ENCODE data around the gene BABAM2. TPM values are rescaled to one million over a fixed set of nuclear protein-coding genes. Genes with fewer than 3 reads are reported as not detected.

The BABAM2 gene
- total RNA-seq, 1 experiment from 2014 or later = 40.8 TPM

- Histone ChIP-seq H3K36me3 (ENCODE audit: insufficient read depth, low read length) (no peaks in the 10 kb centered on the region), H3K4me2 (ENCODE audit: low read depth, low read length, poor library complexity, severe bottlenecking) (no peak overlapping the region)
Measured at GRCh38 chr2:28225473-28226080, 335.0 kb downstream of the BABAM2 start.

GRCh38 chr2:28226558-28226957 lies 336.0 kb downstream of the BABAM2 start:
- Histone ChIP-seq H3K9me3 (ENCODE audit: low read length) (no peaks in the 10 kb centered on the region), H3K79me2 (ENCODE audit: low read length) (no peaks in the 10 kb centered on the region), H3K4me1 (ENCODE audit: low read length) (no peaks in the 10 kb centered on the region), H2AFZ (ENCODE audit: low read length) (no peak overlapping the region), H3K4me2 (ENCODE audit: low read depth, low read length, poor library complexity, severe bottlenecking) (no peak overlapping the region), H3K9ac (ENCODE audit: low read length) (no peak overlapping the region), H3K36me3 (ENCODE audit: insufficient read depth, low read length) (no peaks in the 10 kb centered on the region), H3K9me2 (replicated peaks; ENCODE audit: insufficient read depth, low read length) (no peaks in the 10 kb centered on the region), H3K4me3 (ENCODE audit: low read length) (no peak overlapping the region), H3K27ac (ENCODE audit: low read length) (no peak overlapping the region), H3K27me3 (ENCODE audit: low read length) (no peaks in the 10 kb centered on the region), H4K20me1 (ENCODE audit: insufficient read depth, low read depth, low read length) (peaks cover 6% of the 10 kb centered on the region; the same call in 1 of the 2 replicates)
- no peak for DNase-seq

More at GRCh38 chr2:28225473-28226080, 335.0 kb downstream of the BABAM2 start:
- no peak overlapping the region for H3K27ac ChIP-seq (ENCODE audit: low read length)
- no peaks in the 10 kb centered on the region for H3K9me3 ChIP-seq (ENCODE audit: low read length)
- no peaks in the 10 kb centered on the region for H3K9me2 ChIP-seq (replicated peaks; ENCODE audit: insufficient read depth, low read length)
- no peak overlapping the region for H3K4me3 ChIP-seq (ENCODE audit: low read length)
- peaks cover 6% of the 10 kb centered on the region; the same call in 1 of the 2 replicates for H4K20me1 ChIP-seq (ENCODE audit: insufficient read depth, low read depth, low read length)
- H3K79me2 ChIP-seq (ENCODE audit: low read length) = no peaks in the 10 kb centered on the region
- no peaks in the 10 kb centered on the region for H3K4me1 ChIP-seq (ENCODE audit: low read length)
- H3K27me3 ChIP-seq (ENCODE audit: low read length) = no peaks in the 10 kb centered on the region
- H3K9ac ChIP-seq (ENCODE audit: low read length) = no peak overlapping the region
- no peak overlapping the region for H2AFZ ChIP-seq (ENCODE audit: low read length)
- no peak for DNase-seq

- DNase-seq = no peak
- H3K9ac ChIP-seq (ENCODE audit: low read length) = no peak overlapping the region
Measured at GRCh38 chr2:28227498-28227897, 337.0 kb downstream of the BABAM2 start.

GRCh38 chr2:28228434-28228995 lies 338.0 kb downstream of the BABAM2 start:
- Histone ChIP-seq H3K27me3 (ENCODE audit: low read length) (no peaks in the 10 kb centered on the region), H2AFZ (ENCODE audit: low read length) (no peak overlapping the region)

More at GRCh38 chr2:28227498-28227897, 337.0 kb downstream of the BABAM2 start:
- Histone ChIP-seq H3K4me1 (ENCODE audit: low read length) (no peaks in the 10 kb centered on the region), H3K9me3 (ENCODE audit: low read length) (no peaks in the 10 kb centered on the region), H3K4me3 (ENCODE audit: low read length) (no peak overlapping the region), H3K36me3 (ENCODE audit: insufficient read depth, low read length) (no peaks in the 10 kb centered on the region), H3K79me2 (ENCODE audit: low read length) (no peaks in the 10 kb centered on the region), H3K27me3 (ENCODE audit: low read length) (no peaks in the 10 kb centered on the region), H2AFZ (ENCODE audit: low read length) (no peak overlapping the region), H3K4me2 (ENCODE audit: low read depth, low read length, poor library complexity, severe bottlenecking) (no peak overlapping the region), H4K20me1 (ENCODE audit: insufficient read depth, low read depth, low read length) (peaks cover 6% of the 10 kb centered on the region; the same call in 1 of the 2 replicates), H3K9me2 (replicated peaks; ENCODE audit: insufficient read depth, low read length) (no peaks in the 10 kb centered on the region), H3K27ac (ENCODE audit: low read length) (no peak overlapping the region)

GRCh38 chr2:28231110-28231631 lies 340.6 kb downstream of the BABAM2 start:
- DNase-seq = no peak
- no peaks in the 10 kb centered on the region for H3K4me1 ChIP-seq (ENCODE audit: low read length)
- H3K9me3 ChIP-seq (ENCODE audit: low read length) = no peaks in the 10 kb centered on the region
- no peaks in the 10 kb centered on the region for H3K9me2 ChIP-seq (replicated peaks; ENCODE audit: insufficient read depth, low read length)
- H3K27ac ChIP-seq (ENCODE audit: low read length) = no peak overlapping the region
- no peak overlapping the region for H3K4me3 ChIP-seq (ENCODE audit: low read length)
- no peak overlapping the region for H2AFZ ChIP-seq (ENCODE audit: low read length)
- no peaks in the 10 kb centered on the region for H3K36me3 ChIP-seq (ENCODE audit: insufficient read depth, low read length)
- no peaks in the 10 kb centered on the region for H3K79me2 ChIP-seq (ENCODE audit: low read length)
- H3K4me2 ChIP-seq (ENCODE audit: low read depth, low read length, poor library complexity, severe bottlenecking) = no peak overlapping the region
- no peaks in the 10 kb centered on the region for H3K27me3 ChIP-seq (ENCODE audit: low read length)
- H3K9ac ChIP-seq (ENCODE audit: low read length) = no peak overlapping the region
- no peaks in the 10 kb centered on the region for H4K20me1 ChIP-seq (ENCODE audit: insufficient read depth, low read depth, low read length)

More at GRCh38 chr2:28228434-28228995, 338.0 kb downstream of the BABAM2 start:
- no peak overlapping the region for H3K4me3 ChIP-seq (ENCODE audit: low read length)
- no peak overlapping the region for H3K9ac ChIP-seq (ENCODE audit: low read length)
- no peaks in the 10 kb centered on the region for H3K79me2 ChIP-seq (ENCODE audit: low read length)
- no peaks in the 10 kb centered on the region for H3K4me1 ChIP-seq (ENCODE audit: low read length)
- H3K36me3 ChIP-seq (ENCODE audit: insufficient read depth, low read length) = no peaks in the 10 kb centered on the region
- no peak overlapping the region for H3K27ac ChIP-seq (ENCODE audit: low read length)
- DNase-seq = no peak
- peaks cover 6% of the 10 kb centered on the region; the same call in 1 of the 2 replicates for H4K20me1 ChIP-seq (ENCODE audit: insufficient read depth, low read depth, low read length)
- no peaks in the 10 kb centered on the region for H3K9me3 ChIP-seq (ENCODE audit: low read length)
- H3K4me2 ChIP-seq (ENCODE audit: low read depth, low read length, poor library complexity, severe bottlenecking) = no peak overlapping the region
- H3K9me2 ChIP-seq (replicated peaks; ENCODE audit: insufficient read depth, low read length) = no peaks in the 10 kb centered on the region

- H3K4me2 ChIP-seq (ENCODE audit: low read depth, low read length, poor library complexity, severe bottlenecking) = no peak overlapping the region
- H3K27me3 ChIP-seq (ENCODE audit: low read length) = no peaks in the 10 kb centered on the region
- H3K79me2 ChIP-seq (ENCODE audit: low read length) = no peaks in the 10 kb centered on the region
- no peaks in the 10 kb centered on the region for H3K9me3 ChIP-seq (ENCODE audit: low read length)
- no peak overlapping the region for H3K27ac ChIP-seq (ENCODE audit: low read length)
- H4K20me1 ChIP-seq (ENCODE audit: insufficient read depth, low read depth, low read length) = no peaks in the 10 kb centered on the region
- no peaks in the 10 kb centered on the region for H3K9me2 ChIP-seq (replicated peaks; ENCODE audit: insufficient read depth, low read length)
- H2AFZ ChIP-seq (ENCODE audit: low read length) = no peak overlapping the region
- H3K4me3 ChIP-seq (ENCODE audit: low read length) = no peak overlapping the region
- no peak for DNase-seq
- H3K36me3 ChIP-seq (ENCODE audit: insufficient read depth, low read length) = no peaks in the 10 kb centered on the region
- H3K4me1 ChIP-seq (ENCODE audit: low read length) = no peaks in the 10 kb centered on the region
- H3K9ac ChIP-seq (ENCODE audit: low read length) = no peak overlapping the region
Measured at GRCh38 chr2:28232295-28232694, 341.8 kb downstream of the BABAM2 start.

GRCh38 chr2:28233164-28233676 lies 342.7 kb downstream of the BABAM2 start:
- H3K27me3 ChIP-seq (ENCODE audit: low read length) = no peaks in the 10 kb centered on the region
- H4K20me1 ChIP-seq (ENCODE audit: insufficient read depth, low read depth, low read length) = no peaks in the 10 kb centered on the region
- no peak overlapping the region for H3K4me2 ChIP-seq (ENCODE audit: low read depth, low read length, poor library complexity, severe bottlenecking)
- H3K9ac ChIP-seq (ENCODE audit: low read length) = no peak overlapping the region
- H3K79me2 ChIP-seq (ENCODE audit: low read length) = no peaks in the 10 kb centered on the region
- H3K4me3 ChIP-seq (ENCODE audit: low read length) = no peak overlapping the region
- DNase-seq = no peak
- no peaks in the 10 kb centered on the region for H3K36me3 ChIP-seq (ENCODE audit: insufficient read depth, low read length)
- no peak overlapping the region for H2AFZ ChIP-seq (ENCODE audit: low read length)
- H3K9me3 ChIP-seq (ENCODE audit: low read length) = no peaks in the 10 kb centered on the region
- no peaks in the 10 kb centered on the region for H3K9me2 ChIP-seq (replicated peaks; ENCODE audit: insufficient read depth, low read length)
- no peaks in the 10 kb centered on the region for H3K4me1 ChIP-seq (ENCODE audit: low read length)
- H3K27ac ChIP-seq (ENCODE audit: low read length) = no peak overlapping the region

- no peaks in the 10 kb centered on the region for H3K79me2 ChIP-seq (ENCODE audit: low read length)
- H3K9ac ChIP-seq (ENCODE audit: low read length) = no peak overlapping the region
- H3K9me2 ChIP-seq (replicated peaks; ENCODE audit: insufficient read depth, low read length) = no peaks in the 10 kb centered on the region
- no peaks in the 10 kb centered on the region for H4K20me1 ChIP-seq (ENCODE audit: insufficient read depth, low read depth, low read length)
- no peak for DNase-seq
- no peaks in the 10 kb centered on the region for H3K36me3 ChIP-seq (ENCODE audit: insufficient read depth, low read length)
- H3K4me2 ChIP-seq (ENCODE audit: low read depth, low read length, poor library complexity, severe bottlenecking) = no peak overlapping the region
- no peaks in the 10 kb centered on the region for H3K27me3 ChIP-seq (ENCODE audit: low read length)
- no peak overlapping the region for H2AFZ ChIP-seq (ENCODE audit: low read length)
- no peak overlapping the region for H3K27ac ChIP-seq (ENCODE audit: low read length)
- H3K4me1 ChIP-seq (ENCODE audit: low read length) = no peaks in the 10 kb centered on the region
- no peaks in the 10 kb centered on the region for H3K9me3 ChIP-seq (ENCODE audit: low read length)
- H3K4me3 ChIP-seq (ENCODE audit: low read length) = no peak overlapping the region
Measured at GRCh38 chr2:28234807-28235206, 344.3 kb downstream of the BABAM2 start.
